Lower lobe of right lung (tissue), 2 donors: ENCODE data around the gene VRK2. TPM values are rescaled to one million over a fixed set of nuclear protein-coding genes. Genes with fewer than 3 reads are reported as not detected.
"Not testable (repeated sequence)": the region's sequence is repeated elsewhere in the genome, so short reads cannot be mapped to it uniquely, and the experiment has no call there.

Experiments
- ATAC-seq, 2 donors: fragments of 200-7000 bp; cut with Tn5 transposase; one replicate each; pipeline ENCODE4 v1.9.1; 2020 to 2022; ENCODE audit warnings: mild to moderate bottlenecking in 2 of 2, moderate library complexity in 2 of 2
- DNase-seq: peaks from one replicate; pipeline ENCODE4 v3.0.0-alpha.2; 2020
- H3K27ac ChIP-seq: fragments of 200-600 bp; one replicate; pipeline ENCODE4 v1.8.0; 2022
- H3K27me3 ChIP-seq: fragments of 200-600 bp; one replicate; pipeline ENCODE4 v1.8.0; 2022; ENCODE audit warnings: low read depth
- H3K36me3 ChIP-seq: fragments of 200-600 bp; one replicate; pipeline ENCODE4 v1.8.0; 2022; ENCODE audit warnings: mild to moderate bottlenecking
- H3K4me1 ChIP-seq: fragments of 200-600 bp; one replicate; pipeline ENCODE4 v1.8.0; 2022
- H3K4me3 ChIP-seq: fragments of 200-600 bp; one replicate; pipeline ENCODE4 v1.8.0; 2022; ENCODE audit warnings: mild to moderate bottlenecking
- H3K9me3 ChIP-seq: fragments of 200-600 bp; one replicate; pipeline ENCODE4 v1.8.0; 2022
- intact Hi-C: fragments of 100-400 bp; cut with DNase I; formaldehyde crosslinking; loops from one replicate; pipeline ENCODE4 v1.11.0; 2022
- total RNA-seq: library from RNA; stranded (reverse); fragmentation: NEBNext Ultra II Directional; extraction: Animal tissue kit (Norgen Biotek cat#: 25700); gene quantifications from one replicate; pipeline ENCODE4 v1.2.1, GENCODE V29; 2021
- TF ChIP-seq, protein P1 (sequence below): fragments of 200-600 bp; IDR thresholded peaks from one replicate; pipeline ENCODE4 v1.8.0; 2022; ENCODE audit warnings: antibody characterized with exemption, mild to moderate bottlenecking
- donor health status: DM: no; HTN: yes; CAD: no; lungs with severe emphysema.

The VRK2 gene
- total RNA-seq, 1 donor from 2014 or later: 25.7 TPM

DNA sequence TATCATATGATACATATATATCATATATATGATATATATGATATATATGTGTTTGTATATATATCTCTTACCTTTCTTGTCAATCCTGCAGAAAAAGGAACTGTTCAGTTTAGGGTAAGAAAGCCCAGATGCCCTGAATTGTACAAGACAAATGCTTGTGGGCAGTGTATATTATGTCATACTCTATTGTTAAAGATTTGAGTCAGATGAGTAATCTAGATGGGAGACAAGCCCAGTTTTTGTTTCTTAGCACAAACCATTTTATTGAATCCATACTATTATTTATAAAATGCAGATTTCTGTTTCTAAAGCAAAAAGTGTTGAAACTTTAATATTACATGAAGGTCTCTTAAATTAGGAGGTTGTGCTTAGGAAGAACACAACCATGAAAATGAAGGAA lies 90.6 kb downstream of the VRK2 start:
- ATAC-seq: no peak
- intact Hi-C loops: no loop called here
- H3K27me3 ChIP-seq: no peaks in the 10 kb centered on the region
- H3K9me3 ChIP-seq: no peaks in the 10 kb centered on the region
- no peak overlapping the region for H3K27ac ChIP-seq
- no peak for DNase-seq
- TF ChIP-seq, protein P1, sequence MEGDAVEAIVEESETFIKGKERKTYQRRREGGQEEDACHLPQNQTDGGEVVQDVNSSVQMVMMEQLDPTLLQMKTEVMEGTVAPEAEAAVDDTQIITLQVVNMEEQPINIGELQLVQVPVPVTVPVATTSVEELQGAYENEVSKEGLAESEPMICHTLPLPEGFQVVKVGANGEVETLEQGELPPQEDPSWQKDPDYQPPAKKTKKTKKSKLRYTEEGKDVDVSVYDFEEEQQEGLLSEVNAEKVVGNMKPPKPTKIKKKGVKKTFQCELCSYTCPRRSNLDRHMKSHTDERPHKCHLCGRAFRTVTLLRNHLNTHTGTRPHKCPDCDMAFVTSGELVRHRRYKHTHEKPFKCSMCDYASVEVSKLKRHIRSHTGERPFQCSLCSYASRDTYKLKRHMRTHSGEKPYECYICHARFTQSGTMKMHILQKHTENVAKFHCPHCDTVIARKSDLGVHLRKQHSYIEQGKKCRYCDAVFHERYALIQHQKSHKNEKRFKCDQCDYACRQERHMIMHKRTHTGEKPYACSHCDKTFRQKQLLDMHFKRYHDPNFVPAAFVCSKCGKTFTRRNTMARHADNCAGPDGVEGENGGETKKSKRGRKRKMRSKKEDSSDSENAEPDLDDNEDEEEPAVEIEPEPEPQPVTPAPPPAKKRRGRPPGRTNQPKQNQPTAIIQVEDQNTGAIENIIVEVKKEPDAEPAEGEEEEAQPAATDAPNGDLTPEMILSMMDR: no peak
- no peak overlapping the region for H3K4me3 ChIP-seq
- no peaks in the 10 kb centered on the region for H3K36me3 ChIP-seq
- H3K4me1 ChIP-seq: no peaks in the 10 kb centered on the region

DNA sequence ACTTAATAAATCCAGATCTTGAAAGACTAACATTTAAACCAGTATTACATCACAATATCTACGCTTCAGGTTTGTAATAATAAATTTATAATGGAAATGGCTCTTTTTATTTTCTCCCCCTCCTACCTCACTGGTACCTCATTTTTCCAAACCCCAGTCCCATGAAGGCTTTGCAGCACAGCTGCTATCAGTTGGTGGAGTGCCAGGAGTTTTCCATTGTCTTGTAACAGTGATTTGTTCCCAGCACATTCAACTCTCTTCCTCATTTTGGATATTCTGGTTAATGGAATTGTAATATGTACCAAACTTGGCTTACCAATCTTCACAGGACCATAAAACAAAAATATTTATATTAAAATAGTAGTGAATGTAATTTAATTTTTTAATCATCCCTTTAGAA lies 91.2 kb downstream of the VRK2 start:
- Histone ChIP-seq H3K27ac (no peak overlapping the region), H3K4me3 (no peak overlapping the region), H3K4me1 (no peaks in the 10 kb centered on the region), H3K27me3 (no peaks in the 10 kb centered on the region), H3K9me3 (no peaks in the 10 kb centered on the region), H3K36me3 (no peaks in the 10 kb centered on the region)
- ATAC-seq: no peak
- intact Hi-C loops: no loop called here
- no peak for DNase-seq
- TF ChIP-seq, protein P1: no peak

DNA sequence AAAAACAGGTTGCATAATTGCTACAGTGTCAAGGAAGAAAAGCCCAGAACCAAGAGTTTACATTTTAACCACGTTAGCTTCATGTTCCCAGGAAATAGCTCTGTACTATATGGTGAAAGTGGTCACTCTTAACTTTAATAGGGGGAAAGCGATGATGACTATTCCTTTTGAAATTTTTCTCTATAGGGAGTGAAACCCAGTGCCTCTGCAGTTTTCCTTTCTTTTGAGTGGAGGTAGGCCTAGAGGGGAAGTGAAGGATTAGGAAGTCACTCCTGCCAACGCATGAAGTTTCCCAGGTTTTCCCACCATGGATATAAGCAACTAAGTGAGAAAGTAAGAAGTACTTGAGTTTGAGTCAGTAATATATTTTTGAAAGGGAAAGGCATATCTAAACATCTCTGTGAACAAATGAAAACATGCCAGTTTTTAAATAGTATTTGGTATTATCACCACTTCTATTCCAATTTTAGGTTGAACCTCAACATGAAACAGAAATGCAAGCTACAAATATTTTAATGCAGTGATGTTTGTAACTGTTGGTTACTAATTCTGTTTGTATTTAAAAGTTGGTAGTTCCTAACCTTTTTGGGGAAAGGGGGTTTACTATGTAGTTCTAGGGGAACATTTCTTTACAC lies 91.9 kb downstream of the VRK2 start:
- H3K4me3 ChIP-seq: no peak overlapping the region
- TF ChIP-seq, protein P1: no peak
- no peaks in the 10 kb centered on the region for H3K9me3 ChIP-seq
- H3K27me3 ChIP-seq: no peaks in the 10 kb centered on the region
- H3K27ac ChIP-seq: no peak overlapping the region
- intact Hi-C loops: no loop called here
- no peaks in the 10 kb centered on the region for H3K4me1 ChIP-seq
- no peak for DNase-seq
- H3K36me3 ChIP-seq: no peaks in the 10 kb centered on the region
- ATAC-seq: no peak

DNA sequence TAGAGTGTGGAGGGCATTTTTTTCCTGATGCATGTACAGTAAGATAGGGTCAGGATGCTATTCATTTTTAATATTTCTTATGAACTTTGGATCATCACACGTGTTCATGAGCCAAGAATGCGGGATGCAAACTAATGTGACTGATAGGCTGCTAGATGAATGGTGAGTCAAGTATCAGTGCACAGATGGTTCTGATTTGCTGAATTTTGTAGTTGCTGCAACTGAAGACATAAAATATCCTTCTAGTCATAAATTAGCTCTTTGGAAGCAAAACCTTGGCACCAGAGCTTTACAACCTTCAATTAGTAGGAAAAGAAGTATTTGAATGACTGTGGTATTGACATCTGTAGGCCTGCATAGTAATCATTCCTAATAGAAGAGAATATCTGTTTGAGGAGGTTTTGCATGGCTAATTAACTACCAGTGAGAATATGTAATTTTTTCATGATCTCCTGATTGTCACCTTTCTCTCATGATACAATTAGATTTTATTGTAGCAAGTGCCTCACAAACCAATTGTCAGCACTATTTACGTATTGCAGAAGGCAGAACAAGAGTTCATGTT lies 94.0 kb downstream of the VRK2 start:
- H3K4me3 ChIP-seq: no peak overlapping the region
- TF ChIP-seq, protein P1: no peak
- intact Hi-C loops: no loop called here
- ATAC-seq (no peak), DNase-seq (no peak)
- H3K27ac ChIP-seq: no peak overlapping the region
- H3K36me3 ChIP-seq: peaks cover 5% of the 10 kb centered on the region
- no peaks in the 10 kb centered on the region for H3K9me3 ChIP-seq
- H3K27me3 ChIP-seq: no peaks in the 10 kb centered on the region
- no peaks in the 10 kb centered on the region for H3K4me1 ChIP-seq

DNA sequence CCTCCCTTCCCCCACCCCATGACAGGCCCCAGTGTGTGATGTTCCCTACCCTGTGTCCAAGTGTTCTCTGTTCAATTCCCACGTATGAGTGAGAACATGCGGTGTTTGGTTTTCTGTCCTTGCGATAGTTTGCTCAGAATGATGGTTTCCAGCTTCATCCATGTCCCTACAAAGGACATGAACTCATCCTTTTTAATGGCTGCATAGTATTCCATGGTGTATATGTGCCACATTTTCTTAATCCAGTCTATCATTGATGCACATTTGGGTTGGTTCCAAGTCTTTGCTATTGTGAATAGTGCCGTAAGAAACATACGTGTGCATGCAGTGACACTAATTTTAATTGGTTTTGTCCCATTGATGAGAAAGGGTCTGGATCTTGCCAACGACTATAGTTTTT lies 99.2 kb downstream of the VRK2 start:
- H3K27ac ChIP-seq, H3K27me3 ChIP-seq, intact Hi-C loops, H3K9me3 ChIP-seq, DNase-seq, H3K4me3 ChIP-seq, H3K4me1 ChIP-seq, ATAC-seq: not testable (repeated sequence)
- H3K36me3 ChIP-seq: peaks cover 16% of the 10 kb centered on the region

DNA sequence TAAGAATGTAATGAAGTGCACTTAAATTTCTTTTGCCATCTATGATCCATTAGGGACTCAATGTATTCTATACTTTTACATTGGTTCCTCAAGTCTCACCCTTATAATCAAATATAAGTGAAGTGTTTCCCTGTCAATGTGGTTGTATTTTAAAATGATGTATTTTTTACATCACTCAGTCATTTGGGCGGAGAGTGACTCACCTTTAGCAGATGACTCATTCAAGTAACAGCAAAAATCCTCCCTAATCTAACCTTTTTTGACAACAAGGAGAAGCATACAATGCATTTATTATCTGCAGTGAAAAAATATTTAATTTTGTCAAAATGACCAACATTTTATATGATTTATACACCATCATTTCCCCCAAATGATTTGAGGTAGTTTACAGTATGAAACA lies 100.1 kb downstream of the VRK2 start:
- Histone ChIP-seq H3K4me3 (no peak overlapping the region), H3K9me3 (no peaks in the 10 kb centered on the region), H3K4me1 (no peaks in the 10 kb centered on the region), H3K27ac (no peak overlapping the region), H3K27me3 (no peaks in the 10 kb centered on the region), H3K36me3 (peaks cover 16% of the 10 kb centered on the region)
- ATAC-seq (no peak), DNase-seq (no peak)
- TF ChIP-seq, protein P1: no peak
- intact Hi-C loops: no loop called here
